ENCODE measurements around the gene SLC35G1.

Gene SLC35G1

DNA sequence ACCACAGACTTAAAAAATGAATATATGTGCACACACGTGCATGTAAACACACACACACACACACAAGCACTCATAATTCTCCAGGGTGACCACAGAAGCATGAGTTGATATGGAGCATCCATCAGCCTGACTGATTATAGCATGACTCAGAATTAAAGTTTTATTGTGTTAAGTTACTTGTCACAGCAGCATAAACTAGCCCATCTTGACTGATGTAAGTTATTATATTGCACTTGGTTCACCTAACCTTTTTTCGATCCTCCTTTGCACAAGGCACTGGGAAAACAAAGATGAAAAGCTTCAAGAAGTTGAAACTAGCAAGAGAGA, 18.8 kb upstream of the SLC35G1 start:
- DNase-seq (ENCODE audit: low read depth in 2 of 2, low spot score in 1 of 2) = no peak

DNA sequence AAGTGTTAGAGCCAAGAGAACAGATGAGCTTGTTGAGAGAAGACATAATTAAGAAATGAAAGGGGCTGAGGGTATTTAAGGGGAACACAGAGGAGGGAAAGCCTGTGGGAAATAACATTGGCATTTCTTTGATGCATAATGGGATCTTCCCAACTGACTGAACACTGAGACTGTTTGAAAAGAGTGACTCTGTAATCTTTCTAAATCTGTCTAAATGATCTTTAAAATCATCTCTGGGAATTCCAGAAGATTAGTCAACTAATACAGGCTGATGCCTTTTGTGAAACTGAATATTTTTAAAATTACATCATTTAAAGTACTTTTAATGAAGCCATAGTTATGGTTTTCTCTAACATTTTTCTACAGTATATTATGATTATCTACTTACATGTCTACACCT, 17.4 kb upstream of the SLC35G1 start:
- no peak for DNase-seq (ENCODE audit: low read depth in 2 of 2, low spot score in 1 of 2)

DNA sequence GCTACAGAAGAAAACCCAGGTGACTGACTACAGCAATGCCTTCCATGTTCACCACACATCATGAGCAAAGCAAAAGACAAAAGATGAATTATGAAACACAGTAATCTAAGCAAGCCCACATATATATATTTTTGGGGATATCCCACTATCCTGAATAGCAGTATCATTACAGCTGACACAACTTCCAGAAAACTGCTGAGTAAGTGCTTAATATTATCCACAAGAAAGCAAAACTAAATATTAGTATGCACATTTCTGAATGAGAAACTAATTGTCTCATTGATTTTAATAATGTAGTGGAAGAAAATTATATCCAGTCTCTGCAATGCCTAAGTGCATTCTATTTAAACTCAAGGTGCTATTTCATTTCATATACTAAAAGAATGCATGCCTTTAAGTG, 14.5 kb upstream of the SLC35G1 start:
- DNase-seq (ENCODE audit: low read depth in 2 of 2, low spot score in 1 of 2) = no peak

DNA sequence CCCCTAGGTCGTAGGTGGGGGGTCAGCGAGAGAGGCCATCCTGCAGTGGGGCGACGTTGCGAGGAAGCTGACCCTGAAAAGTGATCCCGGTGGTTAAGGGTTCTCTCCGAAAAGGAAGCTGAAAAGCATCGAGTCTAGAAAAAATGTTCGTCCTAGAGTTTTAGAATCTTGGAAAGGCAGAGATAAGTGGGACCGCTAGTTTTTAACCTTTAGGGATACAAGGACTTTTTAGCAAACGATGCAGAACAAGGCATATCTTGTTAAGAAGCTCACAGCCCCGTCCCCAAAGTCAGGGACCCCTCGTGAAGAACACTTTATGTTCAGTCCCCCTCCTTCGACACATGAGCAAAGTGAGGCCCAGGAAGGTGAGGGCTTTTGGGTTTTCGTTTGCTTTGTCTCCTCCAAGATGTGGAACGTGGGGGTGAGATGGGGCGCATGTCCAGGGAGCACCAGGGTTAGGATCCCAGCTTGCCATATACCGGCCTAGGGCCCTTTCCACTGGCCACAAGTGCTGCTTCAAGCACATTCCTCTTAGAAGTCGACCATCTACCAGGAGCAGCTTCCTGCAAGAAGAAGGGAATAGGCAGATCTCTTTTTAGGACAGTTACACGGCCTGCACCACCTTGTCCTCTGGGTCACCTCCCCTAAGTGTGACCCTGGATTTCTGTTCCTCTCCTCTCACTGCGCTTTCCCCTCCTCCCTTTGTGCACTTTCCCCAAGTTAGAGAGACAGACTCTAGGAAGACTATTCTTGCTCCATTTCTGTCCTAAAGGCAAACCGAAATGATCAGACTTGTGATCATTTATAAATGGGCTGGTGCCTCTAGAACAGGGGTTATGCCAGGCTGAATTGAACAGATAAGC, 969 bp downstream of the SLC35G1 start:
- DNase-seq (ENCODE audit: low read depth in 2 of 2, low spot score in 1 of 2) = no peak

DNA sequence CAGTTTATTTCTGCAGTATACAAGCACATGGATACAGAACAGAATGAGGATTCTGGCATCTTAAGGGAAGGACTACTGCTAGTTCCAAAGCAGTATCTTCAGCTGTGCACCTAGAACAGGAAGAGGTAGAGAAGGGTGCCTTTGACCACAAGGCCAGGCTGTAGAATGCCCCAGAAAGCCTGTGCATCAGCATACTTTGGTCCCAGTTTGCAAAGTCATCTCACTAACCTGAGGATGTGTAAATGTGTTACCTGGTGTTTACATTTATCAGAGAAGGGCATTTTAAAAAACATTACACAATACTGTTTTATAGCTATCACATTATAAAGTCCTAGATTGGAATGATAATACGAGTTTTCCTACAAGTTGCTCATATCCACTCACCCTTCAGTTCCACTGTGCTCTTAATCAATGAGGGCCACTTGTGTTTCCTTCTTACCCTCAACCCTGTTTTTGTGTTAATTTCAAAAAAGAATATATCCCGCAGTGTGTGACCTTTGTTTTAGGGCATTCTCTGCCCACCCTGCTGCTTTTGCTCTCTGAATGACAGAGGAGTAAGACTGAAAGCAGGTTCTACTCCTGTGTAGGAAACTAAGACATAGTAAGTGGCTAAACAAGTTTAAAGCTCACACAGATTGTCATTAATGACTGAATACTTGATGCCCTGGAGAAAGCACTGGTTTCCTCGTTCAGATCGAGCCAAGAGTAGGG, 3.4 kb downstream of the SLC35G1 start:
- DNase-seq (ENCODE audit: low read depth in 2 of 2, low spot score in 1 of 2) = no peak

DNA sequence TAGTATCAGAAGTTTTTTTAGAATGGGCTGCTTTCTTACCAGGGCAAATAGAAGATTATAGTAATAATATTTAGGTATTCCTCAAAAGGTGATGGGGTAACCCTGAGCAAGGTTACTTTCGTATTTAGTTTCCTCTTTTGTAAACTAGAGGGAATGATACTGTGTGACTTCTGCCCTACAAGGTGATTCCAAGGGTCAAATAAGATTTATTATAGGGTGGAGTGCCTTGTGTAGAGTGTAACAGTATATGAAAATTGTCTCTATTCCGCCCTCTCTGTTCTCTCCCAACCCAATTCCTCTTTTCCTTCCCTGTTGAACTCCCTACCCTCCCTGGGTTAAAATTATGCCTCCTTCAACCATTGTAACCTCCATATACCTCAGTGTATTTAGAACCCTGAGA, 5.3 kb downstream of the SLC35G1 start:
- DNase-seq (ENCODE audit: low read depth in 2 of 2, low spot score in 1 of 2) = no peak

DNA sequence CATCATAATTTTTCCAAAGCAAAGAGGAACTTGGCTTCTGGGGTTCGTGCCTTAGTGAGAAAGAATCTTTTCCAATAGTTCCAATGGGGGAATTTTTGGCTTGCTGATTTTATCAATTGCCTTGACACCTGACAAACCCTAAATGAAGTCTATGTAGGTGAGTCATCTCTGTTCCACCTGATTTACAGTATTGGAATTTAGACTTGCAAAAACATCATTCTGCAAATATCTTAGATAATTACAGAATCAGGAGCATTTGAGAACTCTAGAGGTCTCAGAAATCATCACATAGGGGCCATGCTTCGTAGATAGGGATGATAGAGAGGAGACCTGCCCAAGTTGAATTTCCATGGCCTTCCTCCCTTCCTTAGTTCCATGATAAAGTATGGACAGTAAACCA, 9.3 kb downstream of the SLC35G1 start:
- no peak for DNase-seq (ENCODE audit: low read depth in 2 of 2, low spot score in 1 of 2)

DNA sequence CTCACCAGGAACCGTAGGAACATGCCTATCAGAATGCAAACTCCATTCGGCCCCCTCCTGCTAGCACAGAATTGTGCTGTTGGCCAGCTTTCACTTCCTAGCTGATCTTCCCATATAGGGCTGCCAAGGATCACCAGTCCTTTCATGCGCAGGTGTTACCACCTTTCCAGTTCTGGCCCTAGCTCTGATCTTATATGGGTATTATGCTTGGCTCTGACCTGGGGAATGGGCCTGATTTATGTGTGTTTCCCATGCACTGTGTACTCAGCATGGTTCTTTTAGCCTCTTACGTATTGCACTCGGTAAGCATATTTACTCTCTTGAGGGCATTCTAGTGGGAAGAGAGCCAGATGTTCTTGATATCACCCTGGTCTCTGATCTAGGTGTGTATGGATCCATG, 11.1 kb downstream of the SLC35G1 start:
- DNase-seq (ENCODE audit: low read depth in 2 of 2, low spot score in 1 of 2) = no peak

DNA sequence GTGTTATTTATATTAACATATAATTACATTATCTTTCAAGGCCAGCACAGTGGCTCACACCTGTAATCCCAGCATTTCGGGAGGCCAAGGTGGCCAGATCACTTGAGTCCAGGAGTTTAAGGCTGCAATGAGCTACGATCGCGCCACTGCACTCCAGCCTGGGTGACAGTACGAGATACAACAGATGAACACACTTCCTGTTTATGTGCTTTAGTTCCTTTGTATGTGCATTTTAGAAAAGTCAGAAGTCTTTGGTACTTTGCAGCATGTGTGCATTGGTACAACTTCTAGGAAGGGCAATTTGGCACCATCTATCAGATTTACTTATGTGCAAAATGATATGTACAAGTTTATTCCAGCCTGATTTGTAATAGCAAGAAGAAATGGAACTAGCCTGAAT, 13.3 kb downstream of the SLC35G1 start:
- no peak for DNase-seq (ENCODE audit: low read depth in 2 of 2, low spot score in 1 of 2)

DNA sequence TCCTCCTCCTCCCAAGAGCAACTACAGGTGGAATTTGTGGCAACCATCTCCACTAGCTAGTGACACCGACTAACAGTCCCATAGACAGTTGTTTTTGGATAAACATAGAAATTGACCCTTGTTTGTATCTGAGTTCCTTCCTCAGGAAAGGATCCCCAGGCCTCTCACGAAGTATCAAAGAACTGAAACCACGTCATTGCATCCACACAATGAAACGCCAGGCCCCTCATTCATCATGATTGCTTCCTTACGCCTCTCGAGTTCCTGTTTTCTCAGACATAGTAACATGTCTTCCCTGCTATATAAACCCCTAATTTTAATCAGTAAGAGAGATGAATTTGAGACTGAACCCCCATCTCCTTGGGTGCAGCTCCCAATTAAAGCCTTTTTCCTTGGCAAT, 18.1 kb downstream of the SLC35G1 start:
- no peak for DNase-seq (ENCODE audit: low read depth in 2 of 2, low spot score in 1 of 2)

DNA sequence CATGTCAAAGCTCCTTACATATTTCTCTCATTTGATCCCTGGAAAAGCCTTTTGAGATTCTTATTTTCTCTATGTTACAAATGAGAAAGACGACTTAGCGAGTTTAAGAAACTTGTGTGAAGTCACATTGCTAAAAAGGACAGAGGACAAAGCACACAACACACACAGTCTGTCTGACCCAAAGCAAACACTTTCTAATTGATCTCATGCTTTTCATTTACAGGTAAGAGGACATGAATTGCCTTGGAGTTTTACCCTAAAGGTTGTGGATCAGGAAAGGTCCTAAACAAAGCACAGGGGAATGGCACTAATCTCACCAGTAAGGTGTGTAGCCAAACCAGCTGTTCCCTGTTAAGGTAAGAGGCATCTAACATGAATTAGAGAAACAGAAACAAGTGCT, 18.7 kb downstream of the SLC35G1 start:
- DNase-seq (ENCODE audit: low read depth in 2 of 2, low spot score in 1 of 2) = no peak

DNA sequence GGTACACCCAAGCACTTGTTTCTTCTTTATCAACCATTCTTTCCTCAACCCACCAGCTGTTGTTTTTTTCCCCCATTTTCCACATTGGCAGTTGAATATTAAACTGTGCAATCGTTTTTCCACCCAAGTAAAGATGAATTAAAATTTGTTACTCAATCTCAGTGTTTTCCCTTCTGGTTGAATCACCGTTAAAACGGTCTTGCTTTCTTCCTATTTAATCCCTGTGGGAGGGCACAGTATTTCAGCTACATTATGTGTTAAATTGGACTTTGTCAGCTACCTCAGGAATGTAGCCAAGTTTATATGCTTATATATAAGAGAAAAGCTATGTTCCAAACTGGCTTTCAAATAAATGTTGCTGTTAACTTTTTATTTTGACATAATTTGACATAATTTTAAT, 19.9 kb downstream of the SLC35G1 start:
- DNase-seq (ENCODE audit: low read depth in 2 of 2, low spot score in 1 of 2) = no peak

DNA sequence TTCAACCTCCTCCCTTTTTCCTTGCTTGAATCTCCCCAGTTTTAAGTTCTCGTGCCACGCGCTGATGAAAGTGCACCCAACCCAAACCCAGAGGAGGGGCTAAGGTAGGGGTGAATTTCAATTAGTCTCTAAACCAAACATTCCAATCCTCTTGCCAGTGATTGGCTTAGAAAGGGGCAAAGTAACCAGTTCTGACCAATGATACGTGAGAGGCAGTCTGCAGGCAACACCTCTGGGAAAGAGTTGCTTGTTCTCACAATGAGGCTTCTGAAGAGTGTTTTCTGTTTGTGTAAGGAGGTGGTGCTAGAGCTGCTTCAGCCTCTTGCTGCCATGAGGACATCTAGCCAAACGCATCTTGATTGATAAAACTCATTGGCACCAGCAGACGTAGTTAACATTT, 21.8 kb downstream of the SLC35G1 start:
- no peak for DNase-seq (ENCODE audit: low read depth in 2 of 2, low spot score in 1 of 2)

DNA sequence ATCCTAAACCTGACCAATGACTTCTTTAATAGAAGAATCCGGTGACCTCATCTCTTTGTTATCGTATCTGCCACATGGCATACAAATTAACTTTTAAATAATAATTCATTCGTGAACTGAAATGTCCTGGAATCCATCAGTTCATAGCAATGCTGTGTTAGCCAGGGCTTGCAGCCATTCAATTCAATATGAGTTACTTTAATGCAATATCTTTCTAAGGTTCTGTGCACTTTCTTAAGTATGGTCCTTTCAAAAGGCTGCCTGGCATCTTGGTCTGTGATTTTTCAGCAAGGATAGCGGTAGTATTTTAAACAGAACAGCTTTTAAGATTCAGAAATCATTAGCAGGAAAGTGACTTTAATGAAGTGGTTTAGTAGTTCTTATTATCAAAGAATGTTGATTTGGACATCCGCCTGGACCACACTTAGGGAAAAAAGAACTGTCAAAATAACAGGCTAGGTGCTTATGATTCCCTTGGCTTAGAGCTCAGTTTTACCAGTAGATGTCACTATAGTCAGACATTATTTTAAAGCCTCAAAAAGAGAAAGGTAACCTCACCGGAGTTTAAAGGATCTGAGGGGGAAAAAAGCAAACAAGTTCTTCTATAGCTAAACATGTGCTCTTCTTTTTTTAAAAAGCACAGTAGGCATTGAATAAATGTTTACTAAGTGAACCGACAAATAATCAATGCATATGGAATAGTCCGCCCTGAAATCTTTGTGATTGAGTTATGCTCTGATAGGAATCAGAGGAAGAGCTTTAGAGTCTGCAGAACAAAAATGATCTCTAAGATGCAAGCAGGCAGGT, 22.7 kb downstream of the SLC35G1 start:
- no peak for DNase-seq (ENCODE audit: low read depth in 2 of 2, low spot score in 1 of 2)

DNA sequence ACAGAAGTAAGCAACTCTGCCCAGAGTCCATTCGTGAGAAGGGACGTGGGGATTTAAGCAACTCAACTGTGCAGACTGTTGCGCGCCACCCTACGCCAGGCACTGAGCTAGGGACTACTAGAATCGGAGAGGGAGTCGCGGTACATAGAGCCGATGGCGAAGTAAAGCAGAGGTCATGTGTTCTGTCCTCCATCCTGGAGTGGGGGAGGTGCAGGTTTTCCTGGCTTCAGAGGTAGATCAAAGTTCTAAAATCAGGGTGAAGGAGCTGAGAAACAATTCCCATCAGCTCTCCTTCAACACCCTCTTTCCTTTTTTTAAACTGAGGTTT, 23.2 kb downstream of the SLC35G1 start:
- DNase-seq (ENCODE audit: low read depth in 2 of 2, low spot score in 1 of 2) = no peak

DNA sequence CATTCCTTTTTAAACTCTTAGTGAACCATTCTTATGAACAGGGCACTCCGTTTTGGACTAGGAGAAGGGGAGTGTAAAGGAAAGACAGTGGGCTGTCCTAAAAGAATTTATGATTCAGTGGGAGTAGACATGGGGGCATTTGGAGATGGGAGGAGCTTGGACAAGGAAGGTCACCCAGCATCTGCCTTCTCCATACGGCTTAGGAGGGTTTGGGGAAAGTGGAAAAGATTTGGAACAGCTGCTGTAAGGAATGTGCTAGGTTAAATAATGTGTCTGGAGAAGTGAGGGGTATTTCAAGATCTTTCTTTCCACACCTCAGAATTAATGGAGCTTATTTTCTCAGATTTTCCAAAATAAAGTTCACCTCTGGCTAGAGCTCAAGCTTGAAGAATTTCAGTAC, 24.0 kb downstream of the SLC35G1 start:
- DNase-seq (ENCODE audit: low read depth in 2 of 2, low spot score in 1 of 2) = no peak

DNA sequence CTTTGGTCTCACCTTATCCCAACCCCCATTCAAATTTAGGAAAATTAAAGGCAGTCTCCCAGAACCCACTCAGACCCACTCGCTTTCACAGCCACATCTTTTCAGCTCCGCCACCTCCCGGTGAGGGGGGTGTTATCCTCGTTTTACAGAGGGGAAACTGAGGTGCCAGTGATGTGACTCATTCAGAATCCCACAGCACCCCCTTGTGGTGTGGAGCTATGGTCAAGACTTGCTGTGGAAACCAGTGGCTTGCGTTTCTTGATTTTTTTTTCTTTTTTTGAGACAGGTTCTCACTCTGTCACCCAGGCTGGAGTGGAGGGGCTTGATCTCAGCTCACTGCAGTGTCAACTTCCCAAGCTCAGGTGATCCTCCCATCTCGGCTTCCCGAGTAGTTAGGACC, 27.6 kb downstream of the SLC35G1 start:
- DNase-seq (ENCODE audit: low read depth in 2 of 2, low spot score in 1 of 2) = no peak

DNA sequence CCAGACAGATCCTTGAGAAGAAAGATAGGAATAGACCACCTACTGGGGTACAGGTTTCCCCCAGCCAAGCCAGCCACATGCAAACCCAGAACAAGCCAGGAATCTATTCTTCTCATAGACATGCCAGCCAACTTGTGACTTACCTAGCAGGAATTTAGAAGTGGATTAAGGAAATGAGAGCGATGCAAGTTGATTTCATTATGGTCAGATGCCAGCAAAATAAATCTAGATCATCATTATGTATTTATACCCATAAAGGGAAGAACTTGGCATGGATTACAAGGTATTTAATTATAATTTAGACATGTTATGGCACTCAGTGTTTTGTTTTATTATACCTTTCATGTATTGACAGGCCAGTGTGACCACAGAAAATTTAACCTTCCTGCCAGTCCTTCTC, 32.8 kb downstream of the SLC35G1 start:
- no peak for DNase-seq (ENCODE audit: low read depth in 2 of 2, low spot score in 1 of 2)

DNA sequence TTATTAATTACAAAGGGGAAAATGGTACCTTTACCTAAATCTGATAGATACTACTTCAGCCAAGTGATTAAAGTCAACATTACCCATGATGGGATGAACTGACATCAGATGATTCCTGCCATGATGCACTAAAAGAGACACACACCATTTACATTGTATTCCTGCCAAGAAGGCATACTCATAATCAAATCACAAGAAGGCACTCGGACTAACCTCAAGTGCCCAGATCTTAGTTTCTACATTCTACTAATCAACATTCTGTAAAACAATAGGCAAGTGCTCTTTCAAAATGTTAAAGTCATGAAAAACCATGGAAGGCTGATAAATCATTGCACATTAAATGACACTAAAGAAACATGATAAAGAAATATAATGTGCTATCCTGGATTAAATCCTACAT, 44.4 kb downstream of the SLC35G1 start:
- DNase-seq (ENCODE audit: low read depth in 2 of 2, low spot score in 1 of 2) = no peak

DNA sequence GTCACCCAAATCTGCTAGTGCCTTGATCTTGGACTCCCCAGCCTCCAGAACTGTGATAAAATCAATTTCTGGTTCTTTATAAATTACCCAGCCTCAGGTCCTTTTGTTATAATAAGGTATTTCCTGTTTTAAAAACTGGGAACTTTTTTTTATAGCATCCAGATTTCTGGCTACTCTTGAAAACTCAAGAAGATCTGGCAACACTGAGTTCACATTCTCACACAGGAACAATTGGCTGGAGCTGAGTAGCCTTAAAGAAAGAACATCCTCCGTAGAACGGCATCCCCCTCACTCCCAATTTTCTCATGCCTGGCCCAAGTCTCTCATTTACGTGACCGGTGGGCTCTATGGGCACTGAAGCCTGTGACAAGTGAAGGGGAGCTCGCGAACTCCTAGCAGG, 47.1 kb downstream of the SLC35G1 start:
- no peak for DNase-seq (ENCODE audit: low read depth in 2 of 2, low spot score in 1 of 2)

DNA sequence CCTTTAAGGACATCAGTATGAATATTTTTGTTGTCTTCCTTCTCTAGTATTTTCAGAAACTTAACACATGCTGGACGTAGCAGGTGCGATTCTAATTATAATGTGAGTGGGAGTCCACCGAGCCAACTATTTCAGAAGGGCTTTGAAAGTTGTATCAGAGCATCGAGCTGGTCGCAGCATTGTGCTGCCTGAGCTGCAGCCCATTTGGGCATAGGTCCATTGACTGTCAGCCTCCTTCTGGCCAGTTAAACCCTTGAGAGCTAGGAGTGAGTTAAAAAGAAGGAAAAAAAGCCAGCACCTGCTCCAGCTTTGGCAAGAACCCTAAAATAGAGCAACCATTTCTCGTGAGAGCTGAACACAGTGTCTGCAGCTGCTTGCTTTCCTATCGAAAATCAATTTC, 47.8 kb downstream of the SLC35G1 start:
- DNase-seq (ENCODE audit: low read depth in 2 of 2, low spot score in 1 of 2) = no peak

DNA sequence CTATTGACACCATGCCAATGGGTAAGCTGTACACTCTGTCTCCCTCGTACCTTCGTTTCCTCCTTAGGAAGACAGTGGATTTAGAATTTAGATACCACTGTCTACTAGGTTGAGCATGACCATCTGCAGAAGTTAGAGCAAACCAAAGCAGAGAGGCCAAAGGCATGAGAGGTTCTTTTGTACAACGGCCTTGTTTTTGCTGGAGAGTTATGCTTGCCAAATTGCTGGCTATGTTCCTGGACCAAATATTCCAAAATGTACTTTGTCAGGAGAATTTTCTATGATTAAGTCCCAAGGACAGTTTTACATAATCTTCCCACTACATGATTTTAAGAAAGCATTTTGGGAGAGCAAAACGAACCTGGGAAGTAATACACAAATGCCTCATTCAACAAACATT, 52.0 kb downstream of the SLC35G1 start:
- DNase-seq (ENCODE audit: low read depth in 2 of 2, low spot score in 1 of 2) = no peak
